ENCODE measurements around the gene COL6A1.
A peak's percentile ranks its signal among the peaks of the same experiment; 100 is the strongest.
"Not testable (repeated sequence)": the region's sequence is repeated elsewhere in the genome, so short reads cannot be mapped to it uniquely, and the experiment has no call there.

Gene COL6A1

GRCh38 chr21:45996311-45997204 is 15.0 kb downstream of the COL6A1 start:
- peak in 1 of 2 donors; percentile 1 for DNase-seq

- peak in 1 of 2 donors; percentile 0 for DNase-seq
Measured at GRCh38 chr21:45997205-45997494, 15.6 kb downstream of the COL6A1 start.

GRCh38 chr21:45997495-45998275 is 16.1 kb downstream of the COL6A1 start:
- peak in 1 of 2 donors; percentile 0 for DNase-seq

GRCh38 chr21:45998276-45998701 is 16.7 kb downstream of the COL6A1 start:
- DNase-seq: peak in 1 of 2 donors; percentile 0

GRCh38 chr21:45998871-45999580 is 17.5 kb downstream of the COL6A1 start:
- no peak for DNase-seq

GRCh38 chr21:45999581-46000181 is 18.1 kb downstream of the COL6A1 start:
- peak in 1 of 2 donors; percentile 1 for DNase-seq

GRCh38 chr21:46000182-46000730 is 18.7 kb downstream of the COL6A1 start:
- no peak for DNase-seq

GRCh38 chr21:46000731-46001641 is 19.4 kb downstream of the COL6A1 start:
- no peak for DNase-seq

- DNase-seq: no peak
Measured at GRCh38 chr21:46001821-46002681, 20.5 kb downstream of the COL6A1 start.

GRCh38 chr21:46002841-46003574 is 21.4 kb downstream of the COL6A1 start:
- DNase-seq: no peak

- no peak for DNase-seq
Measured at GRCh38 chr21:46003575-46004007, 22.0 kb downstream of the COL6A1 start.

- no peak for DNase-seq
Measured at GRCh38 chr21:46004168-46004861, 22.7 kb downstream of the COL6A1 start.

- DNase-seq: no peak
Measured at GRCh38 chr21:46005081-46005480, 23.5 kb downstream of the COL6A1 start.

- no peak for DNase-seq
Measured at GRCh38 chr21:46005481-46005881, 23.9 kb downstream of the COL6A1 start.

GRCh38 chr21:46005894-46006546 is 24.4 kb downstream of the COL6A1 start:
- DNase-seq: not testable (repeated sequence)

- no peak for DNase-seq
Measured at GRCh38 chr21:46006547-46007491, 25.2 kb downstream of the COL6A1 start.

GRCh38 chr21:46007492-46007868 is 25.9 kb downstream of the COL6A1 start:
- DNase-seq: no peak
